Activated T-helper 1 cell treated with anti-CD3 and anti-CD28 coated beads, Interleukin-2, amount 50 U/mL, for 16 hours (primary cell): Measurements from ENCODE around the gene RAB7A.

Source experiments
- DNase-seq, 2 donors: peaks; one replicate each; pipeline ENCODE4 v3.0.0-alpha.2; 2020; ENCODE audit warnings: low read depth in 1 of 2, low spot score in 1 of 2

Gene RAB7A

GRCh38 chr3:128787256-128788253, 61.6 kb downstream of the RAB7A start:
- DNase-seq, result no peak

- no peak for DNase-seq
Observed at GRCh38 chr3:128788268-128788869, 62.4 kb downstream of the RAB7A start.

GRCh38 chr3:128794067-128794768, 68.2 kb downstream of the RAB7A start:
- no peak for DNase-seq

GRCh38 chr3:128794770-128795649, 69.0 kb downstream of the RAB7A start:
- DNase-seq, result peak in 1 of 2 donors; percentile 42

- DNase-seq, result no peak
Observed at GRCh38 chr3:128799653-128800052, 73.7 kb downstream of the RAB7A start.

- DNase-seq, result no peak
Observed at GRCh38 chr3:128800241-128801187, 74.5 kb downstream of the RAB7A start.

- no peak for DNase-seq
Observed at GRCh38 chr3:128801779-128802380, 75.9 kb downstream of the RAB7A start.

GRCh38 chr3:128803307-128803706, 77.3 kb downstream of the RAB7A start:
- DNase-seq, result no peak

GRCh38 chr3:128804017-128804810, 78.2 kb downstream of the RAB7A start:
- DNase-seq, result peak in 1 of 2 donors; percentile 37

- DNase-seq, result no peak
Observed at GRCh38 chr3:128804811-128805155, 78.8 kb downstream of the RAB7A start.

- DNase-seq, result no peak
Observed at GRCh38 chr3:128805772-128806171, 79.8 kb downstream of the RAB7A start.

GRCh38 chr3:128806588-128806987, 80.6 kb downstream of the RAB7A start:
- no peak for DNase-seq

- no peak for DNase-seq
Observed at GRCh38 chr3:128807186-128807830, 81.3 kb downstream of the RAB7A start.

GRCh38 chr3:128808672-128809071, 82.7 kb downstream of the RAB7A start:
- DNase-seq, result no peak

- DNase-seq, result no peak
Observed at GRCh38 chr3:128813097-128813496, 87.1 kb downstream of the RAB7A start.

- DNase-seq, result no peak
Observed at GRCh38 chr3:128814060-128814459, 88.1 kb downstream of the RAB7A start.

- DNase-seq, result no peak
Observed at GRCh38 chr3:128814519-128815317, 88.7 kb downstream of the RAB7A start.
